B cell (primary cell): Measurements from ENCODE around the gene ARRB1.

ENCODE experiments used
- EZH2 ChIP-seq: IDR thresholded peaks from 2 replicates; pipeline ENCODE4 v1.6.1; 2012; ENCODE audit warnings: borderline replicate concordance, low read depth, mild to moderate bottlenecking, moderate library complexity, low read length; ENCODE audit not compliant: insufficient read depth, poor library complexity, severe bottlenecking
- TF ChIP-seq, protein P1 (sequence below): fragments of 200-600 bp; IDR thresholded peaks from one replicate; pipeline ENCODE4 v1.8.0; 2022; ENCODE audit warnings: antibody characterized with exemption, mild to moderate bottlenecking

DNA sequence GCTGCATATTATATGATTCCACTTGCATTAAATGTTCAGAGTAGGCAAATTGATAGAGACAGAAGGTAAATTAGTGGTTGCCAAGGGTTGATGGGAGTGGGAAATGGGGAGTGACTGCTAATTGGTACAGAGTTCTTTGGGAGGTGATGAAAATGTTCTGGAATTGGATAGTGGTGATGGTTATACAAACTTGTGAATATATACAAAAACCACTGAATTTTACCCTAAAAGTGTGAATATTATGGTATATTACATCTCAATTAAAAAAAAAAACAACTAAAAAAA is 52.5 kb downstream of the ARRB1 start:
- TF ChIP-seq, protein P1, sequence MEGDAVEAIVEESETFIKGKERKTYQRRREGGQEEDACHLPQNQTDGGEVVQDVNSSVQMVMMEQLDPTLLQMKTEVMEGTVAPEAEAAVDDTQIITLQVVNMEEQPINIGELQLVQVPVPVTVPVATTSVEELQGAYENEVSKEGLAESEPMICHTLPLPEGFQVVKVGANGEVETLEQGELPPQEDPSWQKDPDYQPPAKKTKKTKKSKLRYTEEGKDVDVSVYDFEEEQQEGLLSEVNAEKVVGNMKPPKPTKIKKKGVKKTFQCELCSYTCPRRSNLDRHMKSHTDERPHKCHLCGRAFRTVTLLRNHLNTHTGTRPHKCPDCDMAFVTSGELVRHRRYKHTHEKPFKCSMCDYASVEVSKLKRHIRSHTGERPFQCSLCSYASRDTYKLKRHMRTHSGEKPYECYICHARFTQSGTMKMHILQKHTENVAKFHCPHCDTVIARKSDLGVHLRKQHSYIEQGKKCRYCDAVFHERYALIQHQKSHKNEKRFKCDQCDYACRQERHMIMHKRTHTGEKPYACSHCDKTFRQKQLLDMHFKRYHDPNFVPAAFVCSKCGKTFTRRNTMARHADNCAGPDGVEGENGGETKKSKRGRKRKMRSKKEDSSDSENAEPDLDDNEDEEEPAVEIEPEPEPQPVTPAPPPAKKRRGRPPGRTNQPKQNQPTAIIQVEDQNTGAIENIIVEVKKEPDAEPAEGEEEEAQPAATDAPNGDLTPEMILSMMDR, result no peak
- no peak for TF ChIP-seq EZH2
